ENCODE results near the gene BAAT.

BAAT gene

DNA sequence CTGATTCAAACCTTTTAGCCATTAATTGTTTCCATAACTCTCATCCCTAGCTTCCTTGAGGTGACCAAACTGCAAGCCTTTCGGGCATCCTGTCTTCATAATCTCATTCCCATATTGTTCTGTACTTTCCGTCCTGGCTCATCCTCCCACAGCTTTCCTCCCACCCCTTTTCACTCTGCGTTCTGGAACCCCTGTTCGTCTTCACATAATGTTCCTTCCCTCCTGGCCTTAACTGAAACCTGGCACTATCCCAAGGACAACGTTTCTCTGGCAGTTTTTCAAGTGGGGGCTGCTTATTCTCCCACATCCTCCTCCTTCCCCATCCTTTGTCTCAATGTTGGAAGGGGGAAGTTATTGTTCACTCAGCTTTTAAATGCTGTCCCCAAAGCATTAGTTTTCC is 15.3 kb upstream of the BAAT start:
- FAIRE-seq, result no peak
- TF ChIP-seq PAX5 (IDR thresholded peaks at IDR 0.05; ENCODE audit: insufficient read depth, low read length, severe bottlenecking), result no peak
- DNase-seq (ENCODE audit: insufficient read length, low spot score), result no peak

DNA sequence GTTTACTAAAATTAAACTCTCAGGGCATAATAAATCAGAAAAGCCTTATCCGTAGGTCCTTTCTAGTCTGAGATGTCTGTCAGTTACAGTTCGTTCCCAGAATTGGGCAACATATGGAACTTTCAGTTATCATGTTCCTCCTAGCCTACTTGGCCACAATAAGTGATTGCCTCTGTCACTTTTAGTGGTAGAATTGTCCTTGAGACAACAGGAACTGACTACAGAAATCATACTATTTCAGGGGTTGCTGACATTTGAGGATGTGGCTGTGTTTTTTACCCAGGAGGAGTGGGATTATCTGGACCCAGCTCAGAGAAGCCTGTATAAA is 14.8 kb upstream of the BAAT start:
- TF ChIP-seq SPI1 (IDR thresholded peaks at IDR 0.05; ENCODE audit: low read depth, low read length), result no peak
- no peak for TF ChIP-seq PAX5 (IDR thresholded peaks at IDR 0.05; ENCODE audit: insufficient read depth, low read length, severe bottlenecking)
- no peak for TF ChIP-seq POLR2A (IDR thresholded peaks at IDR 0.05; ENCODE audit: low read depth, low read length)
- no peak for TF ChIP-seq POU2F2 (IDR thresholded peaks at IDR 0.05; ENCODE audit: low read depth, low read length)
- no peak for TF ChIP-seq TAF1 (IDR thresholded peaks at IDR 0.05; ENCODE audit: low read depth, low read length)
- no peak for TF ChIP-seq POLR2AphosphoS5 (IDR thresholded peaks at IDR 0.05; ENCODE audit: low read depth, low read length)
- FAIRE-seq (no peak), DNase-seq (ENCODE audit: insufficient read length, low spot score) (no peak)

DNA sequence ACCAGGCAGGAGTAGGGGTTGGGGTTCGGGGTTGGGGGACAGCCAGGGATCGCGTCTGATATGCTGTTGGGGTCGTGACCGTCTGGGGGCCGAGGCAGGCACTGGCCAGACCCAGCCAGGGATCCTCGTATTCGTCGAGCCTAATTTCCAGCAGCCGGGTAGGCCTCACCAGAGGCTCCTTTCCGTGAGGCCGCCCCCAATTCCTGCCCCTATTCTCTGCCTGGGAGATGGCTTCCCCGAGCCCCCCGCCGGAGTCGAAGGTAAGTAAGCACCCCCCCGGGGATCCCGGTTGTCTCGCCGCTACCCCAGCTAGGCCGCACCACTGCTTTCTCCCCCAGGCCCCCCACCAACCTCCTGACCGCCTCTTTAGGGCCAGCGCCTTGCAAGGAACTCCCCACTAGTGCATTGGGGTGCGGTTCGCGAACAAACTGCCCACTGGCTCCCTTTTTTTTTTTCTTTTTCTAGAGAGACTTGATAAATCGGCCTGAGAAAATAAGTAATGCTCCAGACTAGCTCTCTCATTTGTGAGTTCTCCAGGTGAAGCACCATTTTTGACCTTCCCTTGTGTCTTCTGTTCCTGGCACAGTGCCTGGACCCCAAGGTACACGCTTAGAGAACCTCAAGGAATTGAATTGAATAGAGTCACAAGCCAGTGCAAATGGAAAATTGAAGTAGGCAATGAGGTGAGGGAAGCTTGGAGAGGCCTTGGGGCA is 14.3 kb upstream of the BAAT start:
- FAIRE-seq (no peak), DNase-seq (ENCODE audit: insufficient read length, low spot score) (no peak)
- TF ChIP-seq POLR2A (IDR thresholded peaks at IDR 0.05; ENCODE audit: low read depth, low read length), result no peak
- no peak for TF ChIP-seq PAX5 (IDR thresholded peaks at IDR 0.05; ENCODE audit: insufficient read depth, low read length, severe bottlenecking)
- no peak for TF ChIP-seq SPI1 (IDR thresholded peaks at IDR 0.05; ENCODE audit: low read depth, low read length)
- no peak for TF ChIP-seq TAF1 (IDR thresholded peaks at IDR 0.05; ENCODE audit: low read depth, low read length)
- no peak for TF ChIP-seq POLR2AphosphoS5 (IDR thresholded peaks at IDR 0.05; ENCODE audit: low read depth, low read length)
- no peak for TF ChIP-seq POU2F2 (IDR thresholded peaks at IDR 0.05; ENCODE audit: low read depth, low read length)

DNA sequence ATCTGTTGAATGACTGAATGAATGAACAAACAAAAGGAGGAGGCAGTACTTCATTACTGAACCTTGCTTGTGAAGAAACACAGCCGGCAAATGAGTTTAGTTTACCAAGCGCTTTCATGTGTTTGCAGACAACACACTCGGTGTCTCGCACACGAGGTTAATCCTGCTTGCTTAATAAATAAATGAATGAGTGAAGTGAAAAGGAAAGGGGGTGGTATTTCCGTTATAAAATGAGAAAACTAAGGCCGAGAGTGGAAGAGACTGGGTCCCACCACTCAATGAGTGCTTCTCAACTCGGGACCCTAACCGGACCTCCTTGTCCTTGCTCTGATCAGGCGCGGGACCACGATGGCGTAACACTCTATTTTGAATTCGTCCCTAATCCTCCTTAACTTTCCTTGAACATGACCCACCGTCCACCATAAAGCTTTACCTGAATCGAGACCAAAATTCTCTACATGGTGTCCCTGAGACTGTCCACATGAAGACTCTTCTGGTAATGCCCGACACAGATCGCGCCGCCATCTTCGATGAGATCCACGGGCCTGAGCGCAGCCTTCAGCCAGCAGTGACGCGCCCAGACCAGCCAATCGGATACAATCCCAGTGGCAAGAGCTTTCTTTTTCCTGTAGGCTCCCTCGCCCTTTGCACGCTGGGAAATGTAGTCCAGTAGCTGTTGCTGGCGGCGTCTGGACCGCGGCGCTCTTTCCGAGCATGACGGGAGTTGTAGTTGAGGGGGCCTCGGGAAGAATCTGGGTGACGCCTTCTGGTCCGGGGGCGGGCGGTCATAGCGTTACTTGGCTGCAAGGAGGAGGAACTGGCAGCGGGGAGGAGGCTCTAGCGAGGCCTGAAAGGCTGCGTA is 13.5 kb upstream of the BAAT start, which contains the start of the genes MRPL50 and ZNF189:
Gene MRPL50 (minus strand): TSS at position 551 of the 862 bp plus-strand sequence. CDS start 26 bp downstream, at position 525.
Gene ZNF189 (plus strand): TSS at position 784 of the 862 bp plus-strand sequence. CDS start 306 bp downstream, outside the sequence.
- DNase-seq (ENCODE audit: insufficient read length, low spot score), result peak; percentile 71
- FAIRE-seq, result peak; percentile 94
- TF ChIP-seq POLR2A (IDR thresholded peaks at IDR 0.05; ENCODE audit: low read depth, low read length) (peak; percentile 95), SPI1 (IDR thresholded peaks at IDR 0.05; ENCODE audit: low read depth, low read length) (peak; percentile 53), PAX5 (IDR thresholded peaks at IDR 0.05; ENCODE audit: insufficient read depth, low read length, severe bottlenecking) (no peak), POU2F2 (IDR thresholded peaks at IDR 0.05; ENCODE audit: low read depth, low read length) (no peak), POLR2AphosphoS5 (IDR thresholded peaks at IDR 0.05; ENCODE audit: low read depth, low read length) (peak; percentile 95), TAF1 (IDR thresholded peaks at IDR 0.05; ENCODE audit: low read depth, low read length) (peak; percentile 86)

DNA sequence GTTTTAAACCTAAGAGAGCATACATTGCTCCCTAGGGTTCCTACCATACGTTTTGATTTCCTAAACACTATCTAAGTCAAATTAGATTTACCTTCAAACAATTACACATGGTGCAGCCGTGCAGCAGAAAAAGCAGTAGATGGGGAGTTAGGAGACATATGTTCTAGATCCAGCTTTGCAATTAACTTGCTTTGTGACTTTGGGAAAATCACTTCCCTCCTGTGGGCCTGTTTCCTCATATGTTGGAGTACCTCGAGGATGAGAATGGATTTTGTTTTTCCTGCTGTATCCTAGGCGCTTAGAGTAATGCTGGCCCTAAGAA is 12.9 kb upstream of the BAAT start:
- no peak for DNase-seq (ENCODE audit: insufficient read length, low spot score)
- no peak for FAIRE-seq
- no peak for TF ChIP-seq TAF1 (IDR thresholded peaks at IDR 0.05; ENCODE audit: low read depth, low read length)
- no peak for TF ChIP-seq PAX5 (IDR thresholded peaks at IDR 0.05; ENCODE audit: insufficient read depth, low read length, severe bottlenecking)
- no peak for TF ChIP-seq POLR2AphosphoS5 (IDR thresholded peaks at IDR 0.05; ENCODE audit: low read depth, low read length)

DNA sequence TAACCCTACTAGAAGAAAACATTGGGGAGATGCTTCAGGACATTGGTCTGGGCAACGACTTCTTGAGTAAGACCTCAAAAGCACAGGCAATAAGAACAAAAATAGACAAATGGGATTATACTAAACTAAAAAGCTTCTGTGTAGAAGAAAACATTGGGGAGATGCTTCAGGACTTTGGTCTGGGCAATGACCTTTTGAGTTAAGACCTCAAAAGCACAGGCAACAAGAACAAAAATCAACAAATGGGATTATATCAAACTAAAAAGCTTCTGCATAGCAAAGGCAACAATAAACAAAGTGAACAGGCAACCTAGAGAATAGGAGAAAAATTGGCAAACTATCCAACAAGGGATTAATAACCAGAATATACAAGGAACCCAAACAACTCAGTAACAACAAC is 9.9 kb upstream of the BAAT start:
- DNase-seq (ENCODE audit: insufficient read length, low spot score) (no peak), FAIRE-seq (no peak)

DNA sequence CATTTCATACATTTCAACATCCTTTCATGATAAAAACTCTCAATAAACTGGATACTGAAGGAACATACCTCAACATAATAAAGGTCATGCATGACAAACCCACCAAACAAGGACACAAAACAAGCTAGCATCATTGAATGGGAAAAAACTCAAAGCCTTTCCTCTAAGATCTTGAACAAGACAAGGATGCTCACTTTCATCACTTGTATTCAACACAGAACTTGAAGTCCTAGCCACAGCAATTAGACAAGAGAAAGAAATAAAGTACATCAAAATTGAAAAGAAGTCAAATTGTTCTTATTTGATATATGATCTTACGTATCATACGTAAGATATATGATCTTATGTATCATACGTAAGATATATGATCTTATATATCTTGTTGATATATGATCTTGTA is 8.3 kb upstream of the BAAT start:
- TF ChIP-seq SPI1 (IDR thresholded peaks at IDR 0.05; ENCODE audit: low read depth, low read length) (no peak), POLR2A (IDR thresholded peaks at IDR 0.05; ENCODE audit: low read depth, low read length) (no peak)
- no peak for FAIRE-seq
- DNase-seq (ENCODE audit: insufficient read length, low spot score), result no peak

More for the DNA sequence above, 9.9 kb upstream of the BAAT start:
- TF ChIP-seq PAX5 (IDR thresholded peaks at IDR 0.05; ENCODE audit: insufficient read depth, low read length, severe bottlenecking) (no peak), POLR2AphosphoS5 (IDR thresholded peaks at IDR 0.05; ENCODE audit: low read depth, low read length) (no peak), POLR2A (IDR thresholded peaks at IDR 0.05; ENCODE audit: low read depth, low read length) (no peak), TAF1 (IDR thresholded peaks at IDR 0.05; ENCODE audit: low read depth, low read length) (no peak), SPI1 (IDR thresholded peaks at IDR 0.05; ENCODE audit: low read depth, low read length) (no peak), POU2F2 (IDR thresholded peaks at IDR 0.05; ENCODE audit: low read depth, low read length) (no peak)

DNA sequence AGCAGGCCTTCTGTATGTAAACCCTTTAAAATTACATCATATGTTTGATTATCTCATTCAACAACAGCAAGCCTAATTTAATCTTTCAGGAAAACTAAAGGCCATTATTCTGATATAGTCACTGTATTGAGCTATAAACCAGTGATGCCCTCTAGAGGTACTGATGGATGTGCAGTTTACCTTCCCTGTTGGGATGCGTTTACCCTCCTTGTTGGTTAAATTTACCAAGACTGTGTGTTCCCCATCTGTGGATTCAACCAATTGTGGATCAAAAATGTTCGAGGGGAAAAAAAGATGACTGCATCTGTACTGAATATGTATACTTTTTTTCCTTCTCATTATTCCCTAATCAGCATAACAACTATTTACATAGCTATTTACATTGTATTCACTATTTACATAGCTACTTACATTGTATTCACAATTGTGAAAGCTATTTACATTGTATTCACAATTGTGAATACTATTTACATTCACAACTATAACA is 3.7 kb upstream of the BAAT start:
- DNase-seq (ENCODE audit: insufficient read length, low spot score) (no peak), FAIRE-seq (no peak)

DNA sequence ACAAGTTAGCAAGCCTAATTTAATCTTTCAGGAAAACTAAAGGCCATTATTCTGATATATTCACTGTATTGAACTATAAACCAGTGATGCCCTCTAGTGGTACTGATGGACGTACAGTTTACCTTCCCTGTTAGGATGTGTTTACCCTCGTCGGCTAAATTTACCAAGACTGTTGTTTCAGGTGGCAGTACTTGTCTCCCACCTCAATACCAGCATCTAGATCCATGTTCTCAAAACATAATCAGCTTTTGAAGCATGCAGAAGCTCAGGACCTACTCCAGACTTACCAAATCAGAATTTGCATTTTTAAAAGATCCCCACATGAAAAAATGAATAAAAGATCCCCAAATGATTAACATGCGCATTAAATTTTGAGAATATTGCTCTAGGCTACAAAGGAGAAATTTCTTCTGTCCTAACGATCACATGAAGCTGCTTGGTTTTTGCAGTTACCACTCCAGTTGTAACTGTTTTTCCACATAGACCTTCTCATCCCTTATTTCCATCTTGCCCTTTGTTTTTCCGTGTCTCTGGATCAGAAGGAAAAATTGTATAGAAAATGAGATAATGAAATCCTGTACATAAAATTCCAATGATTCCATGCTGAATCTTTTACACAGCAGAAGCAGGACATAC is 3.2 kb upstream of the BAAT start:
- no peak for DNase-seq (ENCODE audit: insufficient read length, low spot score)
- FAIRE-seq, result peak; percentile 78
- TF ChIP-seq POLR2AphosphoS5 (IDR thresholded peaks at IDR 0.05; ENCODE audit: low read depth, low read length) (no peak), SPI1 (IDR thresholded peaks at IDR 0.05; ENCODE audit: low read depth, low read length) (no peak), POLR2A (IDR thresholded peaks at IDR 0.05; ENCODE audit: low read depth, low read length) (no peak), TAF1 (IDR thresholded peaks at IDR 0.05; ENCODE audit: low read depth, low read length) (no peak), PAX5 (IDR thresholded peaks at IDR 0.05; ENCODE audit: insufficient read depth, low read length, severe bottlenecking) (no peak), POU2F2 (IDR thresholded peaks at IDR 0.05; ENCODE audit: low read depth, low read length) (no peak)

More for the DNA sequence above, 3.7 kb upstream of the BAAT start:
- no peak for TF ChIP-seq TAF1 (IDR thresholded peaks at IDR 0.05; ENCODE audit: low read depth, low read length)
- TF ChIP-seq POLR2A (IDR thresholded peaks at IDR 0.05; ENCODE audit: low read depth, low read length), result no peak
- no peak for TF ChIP-seq POU2F2 (IDR thresholded peaks at IDR 0.05; ENCODE audit: low read depth, low read length)
- no peak for TF ChIP-seq PAX5 (IDR thresholded peaks at IDR 0.05; ENCODE audit: insufficient read depth, low read length, severe bottlenecking)
- TF ChIP-seq POLR2AphosphoS5 (IDR thresholded peaks at IDR 0.05; ENCODE audit: low read depth, low read length), result no peak
- TF ChIP-seq SPI1 (IDR thresholded peaks at IDR 0.05; ENCODE audit: low read depth, low read length), result no peak
